GM23338 (cell line): Measurements from ENCODE around the gene CYP4F2. TPM values are rescaled to one million over a fixed set of nuclear protein-coding genes. Genes with fewer than 3 reads are reported as not detected.

Source experiments
- ATAC-seq: fragments of 200-7000 bp; cut with Tn5 transposase; 3 replicates; pipeline ENCODE4 v1.9.1; 2020
- DNase-seq: peaks from one replicate; pipeline ENCODE4 v3.0.0-alpha.2; 2015; ENCODE audit warnings: low spot score
- H2AFZ ChIP-seq: fragments of 200-600 bp; sonication (generic); 2 replicates; pipeline ENCODE4 v1.8.0; 2016; ENCODE audit warnings: antibody characterized with exemption, mild to moderate bottlenecking, moderate library complexity
- H3F3A ChIP-seq: fragments of 200-600 bp; sonication (generic); replicated peaks from 2 replicates; pipeline ENCODE4 v1.8.0; 2017; ENCODE audit warnings: antibody characterized with exemption, mixed run types, low read depth
- H3K27ac ChIP-seq: fragments of 200-600 bp; sonication (generic); 2 replicates; pipeline ENCODE4 v1.6.1; 2016; ENCODE audit warnings: low read depth
- H3K27me3 ChIP-seq: fragments of 200-600 bp; sonication (generic); 2 replicates; pipeline ENCODE4 v1.8.0; 2016; ENCODE audit warnings: mild to moderate bottlenecking, mixed run types, moderate library complexity; ENCODE audit not compliant: insufficient read depth
- H3K36me3 ChIP-seq: fragments of 200-600 bp; sonication (generic); 2 replicates; pipeline ENCODE4 v1.8.0; 2016; ENCODE audit warnings: mild to moderate bottlenecking; ENCODE audit not compliant: insufficient read depth
- H3K4me1 ChIP-seq: fragments of 200-600 bp; sonication (generic); 2 replicates; pipeline ENCODE4 v1.8.0; 2016; ENCODE audit warnings: mild to moderate bottlenecking, moderate library complexity; ENCODE audit not compliant: insufficient read depth
- H3K4me2 ChIP-seq: fragments of 200-600 bp; sonication (generic); 2 replicates; pipeline ENCODE4 v1.7.1; 2017; ENCODE audit warnings: mixed run types
- H3K4me3 ChIP-seq: fragments of 200-600 bp; sonication (generic); 2 replicates; pipeline ENCODE4 v1.6.1; 2016; ENCODE audit warnings: mixed run types
- H3K79me2 ChIP-seq: fragments of 200-600 bp; sonication (generic); replicated peaks from 2 replicates; pipeline ENCODE4 v1.8.0; 2017; ENCODE audit warnings: mild to moderate bottlenecking; ENCODE audit not compliant: insufficient read depth
- H3K9me2 ChIP-seq: fragments of 200-600 bp; sonication (generic); 2 replicates; pipeline ENCODE4 v1.8.0; 2017; ENCODE audit not compliant: insufficient read depth
- H4K20me1 ChIP-seq: fragments of 200-600 bp; sonication (generic); replicated peaks from 2 replicates; pipeline ENCODE4 v1.8.0; 2017; ENCODE audit warnings: mild to moderate bottlenecking; ENCODE audit not compliant: insufficient read depth
- H3K27ac Mint-ChIP-seq: 2 replicates; pipeline ENCODE4 v1.8.0; 2020; ENCODE audit warnings: inconsistent platforms, mild to moderate bottlenecking, moderate library complexity, mixed read lengths
- H3K27me3 Mint-ChIP-seq: 3 replicates; pipeline ENCODE4 v1.8.0; 2022; ENCODE audit warnings: low read depth, mild to moderate bottlenecking, moderate library complexity, mixed read lengths, inconsistent platforms; ENCODE audit not compliant: insufficient read depth, poor library complexity
- H3K36me3 Mint-ChIP-seq: 3 replicates; pipeline ENCODE4 v1.8.0; 2021; ENCODE audit warnings: low read depth, mild to moderate bottlenecking, inconsistent platforms, moderate library complexity, mixed read lengths
- H3K4me1 Mint-ChIP-seq: 3 replicates; pipeline ENCODE4 v1.8.0; 2020; ENCODE audit warnings: mild to moderate bottlenecking, inconsistent platforms, mixed read lengths
- H3K4me3 Mint-ChIP-seq: 3 replicates; pipeline ENCODE4 v1.8.0; 2021; ENCODE audit warnings: moderate library complexity, mild to moderate bottlenecking, inconsistent platforms, mixed read lengths
- H3K9me3 Mint-ChIP-seq: 3 replicates; pipeline ENCODE4 v1.8.0; 2020; ENCODE audit warnings: moderate library complexity, mild to moderate bottlenecking, inconsistent platforms, mixed read lengths
- CREB1 ChIP-seq: fragments of 250-450 bp; sonication (Bioruptor Pico); IDR thresholded peaks from 2 replicates; pipeline ENCODE4 v1.5.0; 2020; ENCODE audit warnings: low read depth, mild to moderate bottlenecking, moderate library complexity
- EZH2 ChIP-seq: fragments of 200-600 bp; sonication (generic); IDR thresholded peaks from one replicate; pipeline ENCODE4 v1.8.0; 2017; ENCODE audit warnings: antibody characterized with exemption, mild to moderate bottlenecking, low read depth; ENCODE audit not compliant: unreplicated experiment
- EZH2phosphoT487 ChIP-seq: fragments of 200-600 bp; sonication (generic); IDR thresholded peaks from one replicate; pipeline ENCODE4 v1.8.1; 2018; ENCODE audit warnings: antibody characterized with exemption; ENCODE audit not compliant: unreplicated experiment
- NANOG ChIP-seq: IDR thresholded peaks from 2 replicates; pipeline ENCODE4 v1.6.1; 2016; ENCODE audit warnings: antibody characterized with exemption, borderline replicate concordance
- POLR2AphosphoS5 ChIP-seq: IDR thresholded peaks from 2 replicates; pipeline ENCODE4 v1.6.1; 2016; ENCODE audit warnings: antibody characterized with exemption, low read depth
- STAT1 ChIP-seq: IDR thresholded peaks from one replicate; pipeline ENCODE4 v1.6.1; 2016; ENCODE audit warnings: antibody characterized with exemption; ENCODE audit not compliant: unreplicated experiment
- ZNF114 ChIP-seq: fragments of 250-450 bp; sonication (Bioruptor Pico); IDR thresholded peaks from 2 replicates; pipeline ENCODE4 v1.5.0; 2020; ENCODE audit warnings: mild to moderate bottlenecking, moderate library complexity
- ZNF331 ChIP-seq: fragments of 250-450 bp; sonication (Bioruptor Pico); IDR thresholded peaks from 2 replicates; pipeline ENCODE4 v1.5.0; 2020; ENCODE audit warnings: low read depth, mild to moderate bottlenecking, moderate library complexity
- polyA plus RNA-seq: library from polyadenylated mRNA; unstranded; fragments of >200 nt; fragmentation: Nextera tagmentation; extraction: Ambion mirVana; gene quantifications from 2 replicates; pipeline ENCODE4 v1.2.1, GENCODE V29; 2016
- total RNA-seq: library from RNA; depleted of rRNA; stranded (reverse); fragments of >200 nt; shearing (Covaris generic); gene quantifications from 2 replicates; pipeline ENCODE4 v1.2.3, GENCODE V29; 2014
- TF ChIP-seq, protein P1 (sequence below), 2 experiments: fragments of 200-600 bp in 1 of 2; sonication (generic) in 1 of 2; conservative IDR thresholded peaks; 2 replicates each; pipeline versions ENCODE4 v1.5.1 to v1.6.1; 2016 to 2017; ENCODE audit warnings: antibody characterized with exemption in 2 of 2, low read depth in 2 of 2, mild to moderate bottlenecking in 2 of 2, moderate library complexity in 1 of 2
- TF ChIP-seq, protein P2 (sequence below): IDR thresholded peaks from 2 replicates; pipeline ENCODE4 v1.6.1; 2016; ENCODE audit warnings: antibody characterized with exemption
- TF ChIP-seq, protein P3 (sequence below): fragments of 250-450 bp; sonication (Bioruptor Pico); IDR thresholded peaks from 2 replicates; pipeline ENCODE4 v1.5.0; 2020; ENCODE audit warnings: mild to moderate bottlenecking, moderate library complexity
- TF ChIP-seq, protein P4 (sequence below): IDR thresholded peaks from one replicate; pipeline ENCODE4 v1.6.1; 2018; ENCODE audit warnings: antibody characterized with exemption; ENCODE audit not compliant: unreplicated experiment

CYP4F2 gene
- total and polyA plus RNA-seq, 2 experiments from 2014 or later = not detected

DNA sequence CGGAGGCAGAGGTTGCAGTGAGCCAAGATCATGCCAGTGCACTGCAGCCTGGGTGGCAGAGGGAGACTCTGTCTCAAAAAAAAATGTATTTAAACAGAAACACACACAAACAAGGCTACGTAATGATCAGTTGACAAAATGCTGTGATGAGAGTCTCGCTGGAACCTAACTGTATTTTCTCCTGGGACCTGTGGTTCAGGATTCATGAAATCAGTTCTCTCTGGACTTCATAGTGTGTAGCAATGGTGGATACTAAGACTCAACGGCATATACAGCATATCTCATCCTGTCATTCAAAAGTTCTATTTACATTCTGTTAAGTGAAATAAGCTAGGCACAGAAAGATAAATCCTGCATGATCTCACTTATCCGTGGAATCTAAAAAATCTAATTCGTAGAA, 37.4 kb downstream of the CYP4F2 start:
- Histone ChIP-seq H4K20me1 (no peaks in the 10 kb centered on the region), H3K36me3 (no peaks in the 10 kb centered on the region; the same call in none of the 2 replicates), H3K4me2 (no peak overlapping the region), H2AFZ (no peak overlapping the region), H3K9me2 (no peaks in the 10 kb centered on the region), H3K4me3 (no peak overlapping the region), H3K27ac (no peak overlapping the region), H3K27me3 (no peaks in the 10 kb centered on the region), H3K4me1 (no peaks in the 10 kb centered on the region), H3K79me2 (no peaks in the 10 kb centered on the region), H3F3A (no peaks in the 10 kb centered on the region)
- TF ChIP-seq STAT1 (no peak), ZNF331 (no peak), EZH2phosphoT487 (no peak), NANOG (no peak), ZNF114 (CRISPR knock-in tag) (no peak), CREB1 (CRISPR knock-in tag) (no peak), POLR2AphosphoS5 (no peak), EZH2 (no peak)
- TF ChIP-seq, protein P1, sequence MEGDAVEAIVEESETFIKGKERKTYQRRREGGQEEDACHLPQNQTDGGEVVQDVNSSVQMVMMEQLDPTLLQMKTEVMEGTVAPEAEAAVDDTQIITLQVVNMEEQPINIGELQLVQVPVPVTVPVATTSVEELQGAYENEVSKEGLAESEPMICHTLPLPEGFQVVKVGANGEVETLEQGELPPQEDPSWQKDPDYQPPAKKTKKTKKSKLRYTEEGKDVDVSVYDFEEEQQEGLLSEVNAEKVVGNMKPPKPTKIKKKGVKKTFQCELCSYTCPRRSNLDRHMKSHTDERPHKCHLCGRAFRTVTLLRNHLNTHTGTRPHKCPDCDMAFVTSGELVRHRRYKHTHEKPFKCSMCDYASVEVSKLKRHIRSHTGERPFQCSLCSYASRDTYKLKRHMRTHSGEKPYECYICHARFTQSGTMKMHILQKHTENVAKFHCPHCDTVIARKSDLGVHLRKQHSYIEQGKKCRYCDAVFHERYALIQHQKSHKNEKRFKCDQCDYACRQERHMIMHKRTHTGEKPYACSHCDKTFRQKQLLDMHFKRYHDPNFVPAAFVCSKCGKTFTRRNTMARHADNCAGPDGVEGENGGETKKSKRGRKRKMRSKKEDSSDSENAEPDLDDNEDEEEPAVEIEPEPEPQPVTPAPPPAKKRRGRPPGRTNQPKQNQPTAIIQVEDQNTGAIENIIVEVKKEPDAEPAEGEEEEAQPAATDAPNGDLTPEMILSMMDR (conservative IDR thresholded peaks at IDR 0.05; ENCODE audit: low read depth in 2 of 2) = no peak
- TF ChIP-seq, protein P2, sequence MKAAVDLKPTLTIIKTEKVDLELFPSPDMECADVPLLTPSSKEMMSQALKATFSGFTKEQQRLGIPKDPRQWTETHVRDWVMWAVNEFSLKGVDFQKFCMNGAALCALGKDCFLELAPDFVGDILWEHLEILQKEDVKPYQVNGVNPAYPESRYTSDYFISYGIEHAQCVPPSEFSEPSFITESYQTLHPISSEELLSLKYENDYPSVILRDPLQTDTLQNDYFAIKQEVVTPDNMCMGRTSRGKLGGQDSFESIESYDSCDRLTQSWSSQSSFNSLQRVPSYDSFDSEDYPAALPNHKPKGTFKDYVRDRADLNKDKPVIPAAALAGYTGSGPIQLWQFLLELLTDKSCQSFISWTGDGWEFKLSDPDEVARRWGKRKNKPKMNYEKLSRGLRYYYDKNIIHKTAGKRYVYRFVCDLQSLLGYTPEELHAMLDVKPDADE = no peak
- TF ChIP-seq, protein P3, sequence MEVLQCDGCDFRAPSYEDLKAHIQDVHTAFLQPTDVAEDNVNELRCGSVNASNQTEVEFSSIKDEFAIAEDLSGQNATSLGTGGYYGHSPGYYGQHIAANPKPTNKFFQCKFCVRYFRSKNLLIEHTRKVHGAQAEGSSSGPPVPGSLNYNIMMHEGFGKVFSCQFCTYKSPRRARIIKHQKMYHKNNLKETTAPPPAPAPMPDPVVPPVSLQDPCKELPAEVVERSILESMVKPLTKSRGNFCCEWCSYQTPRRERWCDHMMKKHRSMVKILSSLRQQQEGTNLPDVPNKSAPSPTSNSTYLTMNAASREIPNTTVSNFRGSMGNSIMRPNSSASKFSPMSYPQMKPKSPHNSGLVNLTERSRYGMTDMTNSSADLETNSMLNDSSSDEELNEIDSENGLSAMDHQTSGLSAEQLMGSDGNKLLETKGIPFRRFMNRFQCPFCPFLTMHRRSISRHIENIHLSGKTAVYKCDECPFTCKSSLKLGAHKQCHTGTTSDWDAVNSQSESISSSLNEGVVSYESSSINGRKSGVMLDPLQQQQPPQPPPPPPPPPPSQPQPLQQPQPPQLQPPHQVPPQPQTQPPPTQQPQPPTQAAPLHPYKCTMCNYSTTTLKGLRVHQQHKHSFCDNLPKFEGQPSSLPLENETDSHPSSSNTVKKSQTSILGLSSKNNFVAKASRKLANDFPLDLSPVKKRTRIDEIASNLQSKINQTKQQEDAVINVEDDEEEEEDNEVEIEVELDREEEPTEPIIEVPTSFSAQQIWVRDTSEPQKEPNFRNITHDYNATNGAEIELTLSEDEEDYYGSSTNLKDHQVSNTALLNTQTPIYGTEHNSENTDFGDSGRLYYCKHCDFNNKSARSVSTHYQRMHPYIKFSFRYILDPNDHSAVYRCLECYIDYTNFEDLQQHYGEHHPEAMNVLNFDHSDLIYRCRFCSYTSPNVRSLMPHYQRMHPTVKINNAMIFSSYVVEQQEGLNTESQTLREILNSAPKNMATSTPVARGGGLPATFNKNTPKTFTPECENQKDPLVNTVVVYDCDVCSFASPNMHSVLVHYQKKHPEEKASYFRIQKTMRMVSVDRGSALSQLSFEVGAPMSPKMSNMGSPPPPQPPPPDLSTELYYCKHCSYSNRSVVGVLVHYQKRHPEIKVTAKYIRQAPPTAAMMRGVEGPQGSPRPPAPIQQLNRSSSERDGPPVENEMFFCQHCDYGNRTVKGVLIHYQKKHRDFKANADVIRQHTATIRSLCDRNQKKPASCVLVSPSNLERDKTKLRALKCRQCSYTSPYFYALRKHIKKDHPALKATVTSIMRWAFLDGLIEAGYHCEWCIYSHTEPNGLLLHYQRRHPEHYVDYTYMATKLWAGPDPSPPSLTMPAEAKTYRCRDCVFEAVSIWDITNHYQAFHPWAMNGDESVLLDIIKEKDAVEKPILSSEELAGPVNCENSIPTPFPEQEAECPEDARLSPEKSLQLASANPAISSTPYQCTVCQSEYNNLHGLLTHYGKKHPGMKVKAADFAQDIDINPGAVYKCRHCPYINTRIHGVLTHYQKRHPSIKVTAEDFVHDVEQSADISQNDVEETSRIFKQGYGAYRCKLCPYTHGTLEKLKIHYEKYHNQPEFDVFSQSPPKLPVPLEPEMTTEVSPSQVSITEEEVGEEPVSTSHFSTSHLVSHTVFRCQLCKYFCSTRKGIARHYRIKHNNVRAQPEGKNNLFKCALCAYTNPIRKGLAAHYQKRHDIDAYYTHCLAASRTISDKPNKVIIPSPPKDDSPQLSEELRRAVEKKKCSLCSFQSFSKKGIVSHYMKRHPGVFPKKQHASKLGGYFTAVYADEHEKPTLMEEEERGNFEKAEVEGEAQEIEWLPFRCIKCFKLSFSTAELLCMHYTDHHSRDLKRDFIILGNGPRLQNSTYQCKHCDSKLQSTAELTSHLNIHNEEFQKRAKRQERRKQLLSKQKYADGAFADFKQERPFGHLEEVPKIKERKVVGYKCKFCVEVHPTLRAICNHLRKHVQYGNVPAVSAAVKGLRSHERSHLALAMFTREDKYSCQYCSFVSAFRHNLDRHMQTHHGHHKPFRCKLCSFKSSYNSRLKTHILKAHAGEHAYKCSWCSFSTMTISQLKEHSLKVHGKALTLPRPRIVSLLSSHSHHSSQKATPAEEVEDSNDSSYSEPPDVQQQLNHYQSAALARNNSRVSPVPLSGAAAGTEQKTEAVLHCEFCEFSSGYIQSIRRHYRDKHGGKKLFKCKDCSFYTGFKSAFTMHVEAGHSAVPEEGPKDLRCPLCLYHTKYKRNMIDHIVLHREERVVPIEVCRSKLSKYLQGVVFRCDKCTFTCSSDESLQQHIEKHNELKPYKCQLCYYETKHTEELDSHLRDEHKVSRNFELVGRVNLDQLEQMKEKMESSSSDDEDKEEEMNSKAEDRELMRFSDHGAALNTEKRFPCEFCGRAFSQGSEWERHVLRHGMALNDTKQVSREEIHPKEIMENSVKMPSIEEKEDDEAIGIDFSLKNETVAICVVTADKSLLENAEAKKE (CRISPR knock-in tag) = no peak
- TF ChIP-seq, protein P4, sequence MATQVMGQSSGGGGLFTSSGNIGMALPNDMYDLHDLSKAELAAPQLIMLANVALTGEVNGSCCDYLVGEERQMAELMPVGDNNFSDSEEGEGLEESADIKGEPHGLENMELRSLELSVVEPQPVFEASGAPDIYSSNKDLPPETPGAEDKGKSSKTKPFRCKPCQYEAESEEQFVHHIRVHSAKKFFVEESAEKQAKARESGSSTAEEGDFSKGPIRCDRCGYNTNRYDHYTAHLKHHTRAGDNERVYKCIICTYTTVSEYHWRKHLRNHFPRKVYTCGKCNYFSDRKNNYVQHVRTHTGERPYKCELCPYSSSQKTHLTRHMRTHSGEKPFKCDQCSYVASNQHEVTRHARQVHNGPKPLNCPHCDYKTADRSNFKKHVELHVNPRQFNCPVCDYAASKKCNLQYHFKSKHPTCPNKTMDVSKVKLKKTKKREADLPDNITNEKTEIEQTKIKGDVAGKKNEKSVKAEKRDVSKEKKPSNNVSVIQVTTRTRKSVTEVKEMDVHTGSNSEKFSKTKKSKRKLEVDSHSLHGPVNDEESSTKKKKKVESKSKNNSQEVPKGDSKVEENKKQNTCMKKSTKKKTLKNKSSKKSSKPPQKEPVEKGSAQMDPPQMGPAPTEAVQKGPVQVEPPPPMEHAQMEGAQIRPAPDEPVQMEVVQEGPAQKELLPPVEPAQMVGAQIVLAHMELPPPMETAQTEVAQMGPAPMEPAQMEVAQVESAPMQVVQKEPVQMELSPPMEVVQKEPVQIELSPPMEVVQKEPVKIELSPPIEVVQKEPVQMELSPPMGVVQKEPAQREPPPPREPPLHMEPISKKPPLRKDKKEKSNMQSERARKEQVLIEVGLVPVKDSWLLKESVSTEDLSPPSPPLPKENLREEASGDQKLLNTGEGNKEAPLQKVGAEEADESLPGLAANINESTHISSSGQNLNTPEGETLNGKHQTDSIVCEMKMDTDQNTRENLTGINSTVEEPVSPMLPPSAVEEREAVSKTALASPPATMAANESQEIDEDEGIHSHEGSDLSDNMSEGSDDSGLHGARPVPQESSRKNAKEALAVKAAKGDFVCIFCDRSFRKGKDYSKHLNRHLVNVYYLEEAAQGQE = no peak
- no peaks in the 10 kb centered on the region for H3K4me1 Mint-ChIP-seq
- DNase-seq (no peak), ATAC-seq (no peak)
- no peak overlapping the region for H3K27ac Mint-ChIP-seq
- peaks cover 13% of the 10 kb centered on the region for H3K27me3 Mint-ChIP-seq
- H3K36me3 Mint-ChIP-seq = peaks cover 29% of the 10 kb centered on the region
- H3K9me3 Mint-ChIP-seq = peaks cover 95% of the 10 kb centered on the region
- H3K4me3 Mint-ChIP-seq = no peak overlapping the region
